K562 (cell line): ENCODE measurements around the gene MYO10. TPM values are rescaled to one million over a fixed set of nuclear protein-coding genes. Genes with fewer than 3 reads are reported as not detected.

Experiments
- ATAC-seq: fragments of 200-7000 bp; cut with Tn5 transposase; 3 replicates; pipeline ENCODE4 v1.9.1; 2020; ENCODE audit warnings: moderate library complexity
- BruUV-seq: library from RNA; stranded (reverse); fragments of 400-500 nt; replicated peaks from 2 replicates; lab custom pipeline; 2021; lab: Mats Ljungman, UMichigan
- CTCF ChIA-PET: fragments of 300-600 bp; formaldehyde crosslinking; extraction: SDS; loops from one replicate; lab custom pipeline; 2021; ENCODE audit warnings: low intra/inter-chr PET ratio; lab: Yijun Ruan, JAX
- POLR2A ChIA-PET: fragments of 300-600, 350-650 bp; sonication (Branson Sonifier 250); formaldehyde crosslinking; extraction: SDS; loops from one replicate; lab custom pipeline; 2021; ENCODE audit warnings: antibody characterized with exemption, inconsistent platforms; lab: Yijun Ruan, JAX
- DNase-seq, 4 experiments: peaks; one replicate each; pipeline versions ENCODE4 v3.0.0 to v3.0.0-alpha.2; 2011 to 2018; ENCODE audit warnings: low spot score in 3 of 4, mixed read lengths in 3 of 4; ENCODE audit errors: extremely low read depth in 1 of 4
- FAIRE-seq: peaks from 2 replicates; lab custom pipeline; 2011; peaks lifted over from hg19 to GRCh38; lab: Jason Lieb, UNC
- H2AFZ ChIP-seq: 2 replicates; pipeline ENCODE4 v1.6.0; 2011; ENCODE audit warnings: low read depth, low read length, control low read depth, inconsistent platforms
- H3K27ac ChIP-seq: fragments of 200-600 bp; 3 replicates; pipeline ENCODE4 v1.8.0; 2011; ENCODE audit warnings: low read depth, mild to moderate bottlenecking, control low read depth, inconsistent platforms, low read length, moderate library complexity, mixed read lengths; ENCODE audit errors: extremely low read depth
- H3K27me3 ChIP-seq, 2 experiments: fragments of 300-600 bp in 1 of 2; 2 replicates in 1 of 2; 3 replicates in 1 of 2; pipeline versions ENCODE4 v1.6.0 to v1.8.0; 2011; ENCODE audit warnings: inconsistent platforms in 2 of 2, low read length in 2 of 2, mild to moderate bottlenecking in 1 of 2, mixed read lengths in 1 of 2, moderate library complexity in 1 of 2; ENCODE audit not compliant: control insufficient read depth in 2 of 2, insufficient read depth in 2 of 2
- H3K36me3 ChIP-seq: fragments of 300-600 bp; 3 replicates; pipeline ENCODE4 v1.8.0; 2011; ENCODE audit warnings: mild to moderate bottlenecking, low read length, inconsistent platforms; ENCODE audit not compliant: control insufficient read depth, insufficient read depth
- H3K4me1 ChIP-seq, 2 experiments: fragments of 200-600 bp in 1 of 2; replicated peaks in 1 of 2; 2 replicates in 1 of 2; 3 replicates in 1 of 2; pipeline versions ENCODE4 v1.5.1 to v1.8.0; 2011; ENCODE audit warnings: inconsistent platforms in 2 of 2, low read length in 2 of 2, mild to moderate bottlenecking in 1 of 2, mixed read lengths in 1 of 2, moderate library complexity in 1 of 2; ENCODE audit not compliant: control insufficient read depth in 2 of 2, insufficient read depth in 2 of 2
- H3K4me2 ChIP-seq: 2 replicates; pipeline ENCODE4 v1.6.1; 2011; ENCODE audit warnings: low read length, control low read depth, inconsistent platforms, mixed read lengths; ENCODE audit not compliant: insufficient read depth
- H3K4me3 ChIP-seq: fragments of 200-600 bp; sonication (generic), shearing (Covaris generic); 2 replicates; pipeline ENCODE4 v1.5.1; 2016; ENCODE audit warnings: control low read depth, inconsistent platforms
- H3K79me2 ChIP-seq: fragments of 200-600 bp; 3 replicates; pipeline ENCODE4 v1.8.0; 2011; ENCODE audit warnings: low read length, inconsistent platforms; ENCODE audit not compliant: control insufficient read depth, insufficient read depth
- H3K9ac ChIP-seq, 2 experiments: 2 replicates each; pipeline versions ENCODE4 v1.6.0 to v1.6.1; 2011; ENCODE audit warnings: low read depth in 2 of 2, low read length in 2 of 2, control low read depth in 1 of 2, inconsistent platforms in 1 of 2, mild to moderate bottlenecking in 1 of 2, mixed read lengths in 1 of 2; ENCODE audit not compliant: insufficient read depth in 1 of 2
- H3K9me1 ChIP-seq: one replicate; pipeline ENCODE4 v1.6.0; 2011; ENCODE audit warnings: inconsistent platforms, mild to moderate bottlenecking, low read length, moderate library complexity; ENCODE audit not compliant: control insufficient read depth, insufficient read depth
- H3K9me3 ChIP-seq: replicated peaks from 2 replicates; pipeline ENCODE4 v1.5.1; 2011; ENCODE audit warnings: low read depth, low read length, inconsistent platforms; ENCODE audit not compliant: control insufficient read depth, insufficient read depth
- H4K20me1 ChIP-seq: replicated peaks from 2 replicates; pipeline ENCODE4 v1.6.1; 2011; ENCODE audit warnings: low read length, inconsistent platforms, mixed read lengths; ENCODE audit not compliant: control insufficient read depth, insufficient read depth
- HSF4 ChIP-seq: fragments of 250-450 bp; sonication (Bioruptor Pico); IDR thresholded peaks from 2 replicates; pipeline ENCODE4 v2.1.2; 2022; ENCODE audit warnings: mild to moderate bottlenecking, moderate library complexity, borderline replicate concordance
- MXD1 ChIP-seq: fragments of 250-450 bp; sonication (Bioruptor Pico); IDR thresholded peaks from 2 replicates; pipeline ENCODE4 v1.8.0; 2021; ENCODE audit warnings: borderline replicate concordance, mild to moderate bottlenecking, moderate library complexity; ENCODE audit not compliant: poor library complexity, severe bottlenecking
- NR2F6 ChIP-seq: fragments of 450-650 bp; formaldehyde crosslinking; IDR thresholded peaks from 2 replicates; pipeline ENCODE4 v1.4.0; 2020; ENCODE audit warnings: mild to moderate bottlenecking
- PYGO2 ChIP-seq: fragments of 450-650 bp; IDR thresholded peaks from 2 replicates; pipeline ENCODE4 v1.6.1; 2016; ENCODE audit warnings: mild to moderate bottlenecking, missing genetic modification characterization, moderate library complexity, missing compliant biosample characterization
- TAL1 ChIP-seq: fragments of 450-650 bp; IDR thresholded peaks from 2 replicates; pipeline ENCODE4 v1.6.1; 2016; ENCODE audit warnings: mild to moderate bottlenecking
- THRB ChIP-seq: fragments of 450-650 bp; formaldehyde crosslinking; conservative IDR thresholded peaks from 2 replicates; pipeline ENCODE4 v1.4.0; 2022; ENCODE audit warnings: mild to moderate bottlenecking, missing genetic modification characterization
- WGBS: fragments of 100-300 bp; shearing (Covaris generic); methylation state at CpG from one replicate; pipeline ENCODE4 v1.1.6; 2016; ENCODE audit warnings: low coverage, mixed read lengths; ENCODE audit not compliant: insufficient coverage; ENCODE audit errors: missing lambda C conversion rate; 5-methylcytosine and 5-hydroxymethylcytosine counted together
- in situ Hi-C: fragments of 300-500 bp; cut with MboI; formaldehyde crosslinking; loops from 4 replicates; pipeline ENCODE4 v1.15.0; 2018; ENCODE audit warnings: inconsistent platforms, mixed read lengths
- intact Hi-C: fragments of 100-400 bp; cut with micrococcal nuclease; formaldehyde crosslinking; loops from 2 replicates; pipeline ENCODE4 v1.14.2; 2022
- polyA plus RNA-seq, 8 experiments: library from polyadenylated mRNA; depleted of rRNA in 4 of 8; stranded (reverse) in 5 of 8; unstranded in 3 of 8; fragments of >200 nt; fragmentation: Nextera tagmentation in 2 of 8; fragmentation: Illumina TruSeq in 1 of 8; extraction: Ambion mirVana in 2 of 8; extraction: Trizol in 1 of 8; gene quantifications; 2 replicates each; pipeline versions ENCODE4 v1.2.1 to v1.2.3, GENCODE V29; 2011 to 2014; ENCODE audit warnings: inconsistent platforms in 1 of 8, missing spikeins in 1 of 8
- total RNA-seq, 7 experiments: library from RNA; depleted of rRNA in 6 of 7; stranded (reverse); fragments of >200 nt in 6 of 7; fragmentation: Illumina TruSeq in 2 of 7; extraction: Trizol in 2 of 7; gene quantifications; 2 replicates each; pipeline versions ENCODE4 v1.2.1 to v1.2.3, GENCODE V29; 2011 to 2021; ENCODE audit warnings: low replicate concordance in 1 of 7
- TF ChIP-seq, protein P1 (sequence below): fragments of 450-650 bp; IDR thresholded peaks from 2 replicates; pipeline ENCODE4 v1.6.1; 2018; ENCODE audit not compliant: partially characterized antibody

MYO10 gene
- total and polyA plus RNA-seq, 9 of the 15 experiments (the other 6 are each of a cell fraction or from before 2014, with no cell fraction given), result 0.04 to 0.24 TPM; not detected in 7

DNA sequence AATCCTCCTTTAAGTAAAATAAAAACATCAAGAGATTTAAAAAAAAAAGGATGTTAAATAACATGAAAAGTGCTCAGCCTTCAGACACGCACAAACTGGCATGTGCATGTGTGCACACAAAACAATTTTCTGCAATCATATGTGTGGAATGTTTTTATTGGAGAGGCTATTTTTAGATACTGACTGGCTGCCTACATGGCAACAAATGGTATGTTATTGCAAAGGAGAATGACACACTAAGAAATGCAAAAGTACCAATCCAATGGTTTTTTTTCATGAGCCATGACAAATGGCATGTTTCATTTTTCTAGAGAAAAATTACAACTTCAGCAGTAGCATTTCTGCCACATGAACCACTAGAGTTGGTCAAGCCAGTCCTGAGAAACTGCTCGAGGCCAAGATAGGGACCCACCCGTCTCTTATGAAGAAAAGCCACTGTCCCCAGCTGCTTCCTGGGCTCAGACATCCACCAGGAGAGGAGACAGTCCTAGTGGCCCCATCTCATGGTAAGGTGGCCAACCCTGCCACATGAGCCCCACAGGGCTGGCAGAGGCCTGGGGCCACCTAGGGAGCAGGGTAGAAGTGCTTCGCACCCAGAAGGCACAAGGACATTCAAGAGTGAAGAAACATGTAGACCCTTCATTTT, 116.4 kb downstream of the MYO10 start:
- Histone ChIP-seq H3K4me2 (no peak overlapping the region), H3K9me1 (no peaks in the 10 kb centered on the region), H3K79me2 (no peaks in the 10 kb centered on the region), H4K20me1 (no peaks in the 10 kb centered on the region), H3K36me3 (no peaks in the 10 kb centered on the region), H3K27ac (no peak overlapping the region), H3K9me3 (no peaks in the 10 kb centered on the region), H3K9ac (no peak overlapping the region), H2AFZ (no peak overlapping the region), H3K4me3 (no peak overlapping the region), H3K4me1 (no peaks in the 10 kb centered on the region), H3K27me3 (peaks cover 0 to 3% of the 10 kb centered on the region in 2 experiments; a peak in 2 of 5 replicates)
- ATAC-seq, result no peak
- in situ Hi-C loops (no loop called here), intact Hi-C loops (no loop called here)
- no peak for DNase-seq
- ChIA-PET POLR2A (no interaction called here), CTCF (no interaction called here)
- FAIRE-seq, result no peak
- no peak for TF ChIP-seq NR2F6 (CRISPR knock-in tag)
- TF ChIP-seq MXD1 (CRISPR knock-in tag), result no peak
- TF ChIP-seq HSF4 (CRISPR knock-in tag), result no peak
- no peak for TF ChIP-seq PYGO2
- no peak for TF ChIP-seq THRB
- TF ChIP-seq TAL1, result no peak
- TF ChIP-seq, protein P1, sequence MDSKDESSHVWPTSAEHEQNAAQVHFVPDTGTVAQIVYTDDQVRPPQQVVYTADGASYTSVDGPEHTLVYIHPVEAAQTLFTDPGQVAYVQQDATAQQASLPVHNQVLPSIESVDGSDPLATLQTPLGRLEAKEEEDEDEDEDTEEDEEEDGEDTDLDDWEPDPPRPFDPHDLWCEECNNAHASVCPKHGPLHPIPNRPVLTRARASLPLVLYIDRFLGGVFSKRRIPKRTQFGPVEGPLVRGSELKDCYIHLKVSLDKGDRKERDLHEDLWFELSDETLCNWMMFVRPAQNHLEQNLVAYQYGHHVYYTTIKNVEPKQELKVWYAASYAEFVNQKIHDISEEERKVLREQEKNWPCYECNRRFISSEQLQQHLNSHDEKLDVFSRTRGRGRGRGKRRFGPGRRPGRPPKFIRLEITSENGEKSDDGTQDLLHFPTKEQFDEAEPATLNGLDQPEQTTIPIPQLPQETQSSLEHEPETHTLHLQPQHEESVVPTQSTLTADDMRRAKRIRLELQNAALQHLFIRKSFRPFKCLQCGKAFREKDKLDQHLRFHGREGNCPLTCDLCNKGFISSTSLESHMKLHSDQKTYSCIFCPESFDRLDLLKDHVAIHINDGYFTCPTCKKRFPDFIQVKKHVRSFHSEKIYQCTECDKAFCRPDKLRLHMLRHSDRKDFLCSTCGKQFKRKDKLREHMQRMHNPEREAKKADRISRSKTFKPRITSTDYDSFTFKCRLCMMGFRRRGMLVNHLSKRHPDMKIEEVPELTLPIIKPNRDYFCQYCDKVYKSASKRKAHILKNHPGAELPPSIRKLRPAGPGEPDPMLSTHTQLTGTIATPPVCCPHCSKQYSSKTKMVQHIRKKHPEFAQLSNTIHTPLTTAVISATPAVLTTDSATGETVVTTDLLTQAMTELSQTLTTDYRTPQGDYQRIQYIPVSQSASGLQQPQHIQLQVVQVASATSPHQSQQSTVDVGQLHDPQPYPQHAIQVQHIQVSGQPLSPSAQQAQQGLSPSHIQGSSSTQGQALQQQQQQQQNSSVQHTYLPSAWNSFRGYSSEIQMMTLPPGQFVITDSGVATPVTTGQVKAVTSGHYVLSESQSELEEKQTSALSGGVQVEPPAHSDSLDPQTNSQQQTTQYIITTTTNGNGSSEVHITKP, result no peak
- no TSS peak for BruUV-seq
- 3% methylated on average over 4 of the region's 4 CpGs for WGBS
